Endothelial cell of umbilical vein (primary cell): ENCODE data around the gene OCIAD2. TPM values are rescaled to one million over a fixed set of nuclear protein-coding genes. Genes with fewer than 3 reads are reported as not detected.

Experiments used
- BruUV-seq: library from RNA; stranded (reverse); fragments of 400-500 nt; replicated peaks from 2 replicates; lab custom pipeline; 2021; lab: Mats Ljungman, UMichigan
- CTCF ChIA-PET: fragments of 300-600, 350-600 bp; sonication (Branson Sonifier 250); formaldehyde crosslinking; loops from one replicate; lab custom pipeline; 2021; ENCODE audit warnings: antibody characterized with exemption, inconsistent platforms; lab: Charles Lee
- POLR2A ChIA-PET: fragments of 300-600, 350-600 bp; sonication (Branson Sonifier 250); formaldehyde crosslinking; loops from one replicate; lab custom pipeline; 2021; ENCODE audit warnings: antibody characterized with exemption, inconsistent platforms; lab: Charles Lee
- DNase-seq: peaks from one replicate; pipeline ENCODE4 v3.0.0-alpha.2; 2011; ENCODE audit warnings: low read depth, low spot score
- FAIRE-seq: peaks from 2 replicates; lab custom pipeline; 2011; peaks lifted over from hg19 to GRCh38; lab: Jason Lieb, UNC
- H2AFZ ChIP-seq: 2 replicates; pipeline ENCODE4 v1.6.0; 2012; ENCODE audit warnings: low read depth, low read length, control low read depth, inconsistent platforms
- H3K27ac ChIP-seq: 2 replicates; pipeline ENCODE4 v1.5.1; 2011; ENCODE audit warnings: low read depth, mild to moderate bottlenecking, control low read depth, low read length, moderate library complexity; ENCODE audit not compliant: insufficient read depth
- H3K27me3 ChIP-seq, 2 experiments: 2 replicates each; pipeline versions ENCODE4 v1.6.0 to v1.6.1; 2011; ENCODE audit warnings: low read length in 2 of 2, mixed read lengths in 1 of 2; ENCODE audit not compliant: control insufficient read depth in 2 of 2, insufficient read depth in 2 of 2
- H3K36me3 ChIP-seq, 2 experiments: 2 replicates in 1 of 2; 3 replicates in 1 of 2; pipeline ENCODE4 v1.5.1; 2011; ENCODE audit warnings: low read length in 2 of 2, mild to moderate bottlenecking in 1 of 2, moderate library complexity in 1 of 2; ENCODE audit not compliant: control insufficient read depth in 2 of 2, insufficient read depth in 2 of 2; ENCODE audit errors: extremely low read depth in 1 of 2
- H3K4me1 ChIP-seq: 3 replicates; pipeline ENCODE4 v1.5.1; 2011; ENCODE audit warnings: mild to moderate bottlenecking, low read length; ENCODE audit not compliant: control insufficient read depth, insufficient read depth; ENCODE audit errors: extremely low read depth
- H3K4me2 ChIP-seq: 2 replicates; pipeline ENCODE4 v1.6.1; 2011; ENCODE audit warnings: low read length, control low read depth, mixed read lengths; ENCODE audit not compliant: insufficient read depth
- H3K4me3 ChIP-seq, 3 experiments: fragments of 200-600 bp in 1 of 3; sonication (generic), shearing (Covaris generic) in 1 of 3; replicated peaks in 1 of 3; 2 replicates each; pipeline ENCODE4 v1.5.1; 2011 to 2016; ENCODE audit warnings: control low read depth in 3 of 3, low read length in 3 of 3, mild to moderate bottlenecking in 2 of 3, inconsistent platforms in 1 of 3, low read depth in 1 of 3, moderate library complexity in 1 of 3; ENCODE audit not compliant: insufficient read depth in 1 of 3
- H3K79me2 ChIP-seq: 2 replicates; pipeline ENCODE4 v1.6.0; 2012; ENCODE audit warnings: low read length, inconsistent platforms; ENCODE audit not compliant: control insufficient read depth, insufficient read depth
- H3K9ac ChIP-seq: replicated peaks from 2 replicates; pipeline ENCODE3; 2011; ENCODE audit warnings: low read length, control low read depth; ENCODE audit not compliant: insufficient read depth; ENCODE audit errors: extremely low read depth
- H3K9me1 ChIP-seq: replicated peaks from 3 replicates; pipeline ENCODE4 v1.6.0; 2011; ENCODE audit warnings: mild to moderate bottlenecking, low read length; ENCODE audit not compliant: control insufficient read depth, insufficient read depth; ENCODE audit errors: extremely low read depth
- H3K9me3 ChIP-seq: replicated peaks from 2 replicates; pipeline ENCODE4 v1.5.1; 2012; ENCODE audit warnings: low read length, inconsistent platforms; ENCODE audit not compliant: control insufficient read depth, insufficient read depth
- H4K20me1 ChIP-seq: replicated peaks from 2 replicates; pipeline ENCODE3; 2011; ENCODE audit warnings: mild to moderate bottlenecking, low read length; ENCODE audit not compliant: control insufficient read depth, insufficient read depth; ENCODE audit errors: extremely low read depth
- CTCF ChIP-seq, 2 donors: IDR thresholded peaks; 1 replicate in 1 of 2; 2 replicates in 1 of 2; pipeline ENCODE4 v1.5.1; 2011; ENCODE audit warnings: low read length in 2 of 2, mild to moderate bottlenecking in 2 of 2, moderate library complexity in 2 of 2, control low read depth in 1 of 2, inconsistent platforms in 1 of 2, low read depth in 1 of 2; ENCODE audit not compliant: insufficient read depth in 1 of 2; ENCODE audit errors: extremely low read depth in 1 of 2
- EZH2 ChIP-seq: IDR thresholded peaks from 2 replicates; pipeline ENCODE4 v1.6.1; 2012; ENCODE audit warnings: borderline replicate concordance, low read depth, mild to moderate bottlenecking, moderate library complexity, low read length, inconsistent platforms; ENCODE audit not compliant: severe bottlenecking
- FOS ChIP-seq: IDR thresholded peaks from 2 replicates; pipeline ENCODE4 v1.6.1; 2011; ENCODE audit warnings: mild to moderate bottlenecking, low read length, moderate library complexity, borderline replicate concordance; ENCODE audit not compliant: insufficient read depth
- GATA2 ChIP-seq: IDR thresholded peaks from 2 replicates; pipeline ENCODE4 v1.7.0; 2011; ENCODE audit warnings: low read depth, mild to moderate bottlenecking, moderate library complexity, mixed read lengths, low read length; ENCODE audit not compliant: insufficient read length, insufficient read depth
- JUN ChIP-seq: IDR thresholded peaks from 2 replicates; pipeline ENCODE4 v1.6.1; 2011; ENCODE audit warnings: borderline replicate concordance, low read depth; ENCODE audit not compliant: insufficient read length, insufficient read depth
- MAX ChIP-seq: IDR thresholded peaks from 2 replicates; pipeline ENCODE4 v1.6.1; 2011; ENCODE audit not compliant: insufficient read depth, insufficient read length
- MYC ChIP-seq: IDR thresholded peaks from one replicate; pipeline ENCODE4 v1.6.1; 2011; ENCODE audit warnings: mild to moderate bottlenecking, low read depth, low read length
- POLR2A ChIP-seq: IDR thresholded peaks from 2 replicates; pipeline ENCODE4 v1.6.1; 2012; ENCODE audit warnings: low read depth, mild to moderate bottlenecking, control low read depth, low read length
- POLR2AphosphoS5 ChIP-seq: IDR thresholded peaks from 2 replicates; pipeline ENCODE4 v1.6.1; 2012; ENCODE audit warnings: low read depth, mild to moderate bottlenecking, control low read depth, low read length, moderate library complexity; ENCODE audit not compliant: insufficient read depth
- dilution Hi-C: fragments of 300-500 bp; cut with MboI; formaldehyde crosslinking; loops from one replicate; pipeline ENCODE4 v1.15.0; 2019; ENCODE audit warnings: low sequenced_read_pairs; ENCODE audit not compliant: extremely low pct_ligation_motif_present
- intact Hi-C: fragments of 100-400 bp; cut with micrococcal nuclease; formaldehyde crosslinking; loops from one replicate; pipeline ENCODE4 v1.10.0; 2022
- polyA plus RNA-seq, 4 experiments: library from polyadenylated mRNA; depleted of rRNA in 3 of 4; stranded (reverse) in 3 of 4; unstranded in 1 of 4; fragments of >200 nt; gene quantifications; 2 replicates each; pipeline versions ENCODE4 v1.2.1 to v1.2.3, GENCODE V29; 2011 to 2012; ENCODE audit warnings: missing spikeins in 1 of 4
- total RNA-seq: library from RNA; stranded (reverse); gene quantifications from 2 replicates; pipeline ENCODE4 v1.2.3, GENCODE V29; 2021

OCIAD2 gene
- total and polyA plus RNA-seq, 2 donors (not counting 3 experiments of a cell fraction or from before 2014, with no cell fraction given) = 99.0 to 119 TPM

- FAIRE-seq (no peak), DNase-seq (no peak)
- H2AFZ ChIP-seq = no peak overlapping the region
- H3K9me1 ChIP-seq = no peaks in the 10 kb centered on the region
- intact Hi-C loops = no loop called here
- no TSS peak for BruUV-seq
- H3K9me3 ChIP-seq = no peaks in the 10 kb centered on the region
- no peaks in the 10 kb centered on the region for H3K27me3 ChIP-seq
- TF ChIP-seq GATA2 (no peak), POLR2AphosphoS5 (no peak), MYC (no peak), MAX (no peak), CTCF (IDR thresholded peaks at IDR 0.05; ENCODE audit: extremely low read depth in 1 of 2, insufficient read depth in 1 of 2, low read depth in 1 of 2, low read length in 2 of 2) (no peak), EZH2 (no peak), POLR2A (no peak), JUN (no peak), FOS (no peak)
- no peak overlapping the region for H3K27ac ChIP-seq
- CTCF ChIA-PET = interaction anchor here (1.2 kb wide), 1 partner anchor 284 kb away, joined by 4 read pairs; no protein-coding TSS in a partner anchor
- H3K36me3 ChIP-seq = peaks cover 6 to 11% of the 10 kb centered on the region in 2 experiments
- H3K4me2 ChIP-seq = no peak overlapping the region
- H4K20me1 ChIP-seq = no peaks in the 10 kb centered on the region
- H3K79me2 ChIP-seq = no peaks in the 10 kb centered on the region
- dilution Hi-C loops = no loop called here
- no peak overlapping the region for H3K4me3 ChIP-seq
- POLR2A ChIA-PET = no interaction called here
- no peaks in the 10 kb centered on the region for H3K4me1 ChIP-seq
- H3K9ac ChIP-seq = no peak overlapping the region
Observed at GRCh38 chr4:48862038-48862437, 44.5 kb downstream of the OCIAD2 start.
